Femur (tissue), 1 donor: ENCODE measurements around the gene FTSJ1.
A peak's percentile ranks its signal among the peaks of the same experiment; 100 is the strongest.
"Not testable (repeated sequence)": the region's sequence is repeated elsewhere in the genome, so short reads cannot be mapped to it uniquely, and the experiment has no call there.

Experiments
- DNase-seq: peaks from one replicate; pipeline ENCODE4 v3.0.0-alpha.2; 2017

Gene FTSJ1

DNA sequence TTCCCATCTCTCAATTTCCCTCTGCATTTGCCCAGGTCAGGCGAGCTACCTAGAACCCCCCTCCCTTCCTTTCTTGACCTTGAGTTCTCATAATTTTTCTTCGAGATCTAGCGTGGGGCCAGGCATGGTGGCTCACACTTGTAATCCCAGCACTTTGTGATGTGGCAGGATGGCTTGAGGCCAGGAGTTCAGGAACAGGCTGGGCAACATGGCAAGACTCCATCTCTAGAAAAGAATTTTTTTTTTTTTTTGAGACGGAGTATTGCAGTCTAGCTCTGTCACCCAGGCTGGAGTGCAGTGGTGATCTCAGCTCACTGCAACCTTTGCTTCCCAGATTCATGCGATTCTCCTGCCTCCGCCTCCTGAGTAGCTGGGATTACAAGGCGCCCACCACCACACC lies 28.3 kb downstream of the FTSJ1 start:
- no peak for DNase-seq

DNA sequence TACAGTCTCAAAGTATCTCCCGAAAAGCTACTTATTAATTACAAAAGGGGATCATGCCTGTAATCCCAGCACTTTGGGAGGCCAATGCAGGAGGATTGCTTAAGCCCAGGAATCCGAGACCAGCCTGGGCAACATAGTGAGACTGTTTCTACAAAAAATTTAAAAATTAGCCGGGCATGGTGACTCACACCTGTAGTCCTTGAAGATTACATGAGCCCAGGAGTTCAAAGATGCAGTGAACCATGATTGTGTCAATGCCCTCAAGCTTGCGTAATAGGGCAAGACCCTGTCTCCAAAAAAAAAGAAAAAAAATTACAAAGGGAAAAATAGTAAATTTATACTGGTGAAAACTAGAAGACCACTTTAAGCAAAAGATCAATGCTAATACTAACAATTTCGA lies 29.5 kb downstream of the FTSJ1 start:
- DNase-seq, result no peak

DNA sequence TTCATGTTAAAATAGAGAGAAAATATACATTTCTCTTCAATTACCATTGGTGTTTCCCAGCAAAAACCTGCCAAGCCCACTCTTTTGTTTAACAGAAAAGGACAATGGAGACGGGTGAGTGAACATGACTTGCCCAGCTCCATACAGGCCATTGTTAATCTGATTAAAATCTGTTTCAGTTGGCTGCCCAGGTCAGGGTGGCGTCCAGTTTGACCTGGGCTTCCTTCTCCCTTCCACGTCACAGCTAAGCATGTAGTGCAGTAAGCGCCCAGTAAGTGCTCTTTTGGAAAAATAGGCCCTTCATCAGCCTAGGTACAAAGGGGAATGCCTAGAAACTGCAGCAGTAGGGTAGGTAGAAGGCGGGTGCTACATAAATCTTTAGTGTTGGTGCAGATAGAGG lies 31.2 kb downstream of the FTSJ1 start:
- DNase-seq, result no peak

GRCh38 chrX:48508400-48509244 lies 32.6 kb downstream of the FTSJ1 start, which contains the start of gene PORCN:
Gene PORCN, plus strand, starts transcription at chrX:48508992. Its CDS starts 829 bp downstream, at chrX:48509821.
- peak; percentile 86 for DNase-seq

- DNase-seq, result no peak
These were observed 33.2 kb downstream of the FTSJ1 start for GRCh38 chrX:48509245-48509590.

DNA sequence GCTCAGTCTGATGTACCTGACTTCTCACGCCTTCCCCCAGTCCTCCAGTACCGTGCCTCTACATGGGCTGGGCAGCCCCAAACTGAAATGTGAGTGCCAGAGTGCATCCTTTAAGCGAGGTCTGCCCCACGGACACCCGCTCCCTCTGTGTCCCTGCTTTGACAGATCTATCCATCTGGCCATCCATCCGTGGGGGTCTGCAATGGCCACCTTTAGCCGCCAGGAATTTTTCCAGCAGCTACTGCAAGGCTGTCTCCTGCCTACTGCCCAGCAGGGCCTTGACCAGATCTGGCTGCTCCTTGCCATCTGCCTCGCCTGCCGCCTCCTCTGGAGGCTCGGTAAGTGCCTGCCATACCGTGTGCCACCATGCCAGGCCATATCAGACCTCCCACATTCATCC lies 33.6 kb downstream of the FTSJ1 start:
- no peak for DNase-seq

DNA sequence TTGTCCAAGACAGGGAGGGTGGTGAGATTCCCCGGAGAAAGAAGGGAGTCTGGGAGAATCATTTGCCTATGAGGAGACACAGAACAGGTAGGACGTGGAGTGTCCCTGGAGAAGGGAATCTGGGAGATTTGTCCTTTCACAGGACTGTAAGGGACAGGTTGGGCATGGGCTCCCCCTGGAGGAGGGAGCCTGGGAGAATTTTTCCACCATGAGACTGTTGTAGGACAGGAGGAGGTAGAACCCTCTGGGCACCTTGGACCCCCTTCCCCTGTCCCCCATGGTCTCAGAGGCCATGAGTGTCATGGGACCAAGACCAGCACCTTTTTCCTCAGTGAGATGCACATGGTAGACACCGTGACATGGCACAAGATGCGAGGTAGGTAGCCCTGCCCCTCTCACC lies 35.6 kb downstream of the FTSJ1 start:
- no peak for DNase-seq

DNA sequence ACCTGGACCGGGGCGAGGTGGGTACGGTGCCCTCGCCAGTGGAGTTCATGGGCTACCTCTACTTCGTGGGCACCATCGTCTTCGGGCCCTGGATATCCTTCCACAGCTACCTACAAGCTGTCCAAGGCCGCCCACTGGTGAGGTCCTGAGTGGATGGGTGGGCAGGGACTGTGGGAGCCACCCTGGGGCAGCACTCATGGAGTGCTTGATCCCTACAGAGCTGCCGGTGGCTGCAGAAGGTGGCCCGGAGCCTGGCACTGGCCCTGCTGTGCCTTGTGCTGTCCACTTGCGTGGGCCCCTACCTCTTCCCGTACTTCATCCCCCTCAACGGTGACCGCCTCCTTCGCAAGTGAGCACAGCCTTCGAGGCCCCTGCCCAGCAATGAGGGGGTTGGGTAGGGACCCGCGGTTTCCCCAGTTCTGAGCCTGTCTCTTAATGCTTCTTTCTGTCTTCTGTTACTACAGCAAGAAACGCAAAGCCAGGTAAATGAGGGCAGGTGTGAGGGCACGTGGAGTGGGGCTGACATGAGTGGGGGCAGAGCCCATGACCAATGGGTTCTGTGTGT lies 36.5 kb downstream of the FTSJ1 start:
- no peak for DNase-seq

DNA sequence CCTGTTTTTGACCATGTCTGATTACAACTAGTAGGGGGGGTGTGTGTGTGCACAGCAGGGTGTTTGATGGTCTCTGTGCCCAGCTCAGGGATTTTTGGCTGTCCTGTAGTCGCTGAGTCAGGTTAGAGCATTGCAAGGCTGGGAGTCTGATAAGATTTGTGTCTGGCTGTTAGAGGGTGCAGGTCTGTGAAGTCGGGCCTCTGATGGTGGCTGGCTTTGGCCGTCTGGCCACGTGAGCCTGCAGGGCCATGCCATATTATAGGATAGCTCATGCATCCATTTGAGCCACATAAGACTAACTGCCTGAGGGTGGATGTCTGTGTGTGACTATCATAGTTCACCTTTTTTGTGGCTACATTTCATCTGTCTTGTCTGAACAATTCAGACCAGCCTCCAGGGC lies 37.7 kb downstream of the FTSJ1 start:
- DNase-seq, result no peak

DNA sequence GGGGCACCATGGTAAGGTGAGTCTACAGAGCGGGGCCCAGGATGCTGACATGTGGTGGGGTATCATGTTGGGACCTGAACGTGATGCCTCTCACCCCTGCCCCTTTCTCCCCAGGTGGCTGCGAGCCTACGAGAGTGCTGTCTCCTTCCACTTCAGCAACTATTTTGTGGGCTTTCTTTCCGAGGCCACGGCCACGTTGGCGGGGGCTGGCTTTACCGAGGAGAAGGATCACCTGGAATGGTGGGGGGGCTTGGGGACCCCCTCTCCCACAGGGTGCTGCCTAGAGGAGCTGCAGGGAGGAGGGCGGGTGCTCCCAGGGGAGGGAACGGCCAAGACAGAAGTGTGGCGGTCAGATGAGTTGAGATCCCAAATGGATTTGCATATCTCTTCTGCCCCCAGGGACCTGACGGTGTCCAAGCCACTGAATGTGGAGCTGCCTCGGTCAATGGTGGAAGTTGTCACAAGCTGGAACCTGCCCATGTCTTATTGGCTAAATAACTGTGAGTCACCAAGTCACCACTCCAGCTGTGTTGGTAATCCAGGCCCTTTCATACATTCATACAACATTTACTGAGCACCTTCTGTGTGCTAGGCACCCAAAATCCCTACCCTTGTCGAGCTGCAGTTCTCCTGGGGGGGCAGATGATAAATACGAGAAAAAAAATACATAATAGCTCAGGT lies 38.3 kb downstream of the FTSJ1 start:
- no peak for DNase-seq

GRCh38 chrX:48514868-48515460 lies 39.0 kb downstream of the FTSJ1 start:
- DNase-seq, result no peak

GRCh38 chrX:48515842-48516241 lies 39.8 kb downstream of the FTSJ1 start:
- no peak for DNase-seq

- DNase-seq, result no peak
These were observed 40.3 kb downstream of the FTSJ1 start for GRCh38 chrX:48516285-48516684.

- no peak for DNase-seq
These were observed 41.0 kb downstream of the FTSJ1 start for GRCh38 chrX:48516987-48517386.

GRCh38 chrX:48519481-48519880 lies 43.5 kb downstream of the FTSJ1 start:
- not testable (repeated sequence) for DNase-seq

- no peak for DNase-seq
These were observed 44.5 kb downstream of the FTSJ1 start for GRCh38 chrX:48520455-48520854.

DNA sequence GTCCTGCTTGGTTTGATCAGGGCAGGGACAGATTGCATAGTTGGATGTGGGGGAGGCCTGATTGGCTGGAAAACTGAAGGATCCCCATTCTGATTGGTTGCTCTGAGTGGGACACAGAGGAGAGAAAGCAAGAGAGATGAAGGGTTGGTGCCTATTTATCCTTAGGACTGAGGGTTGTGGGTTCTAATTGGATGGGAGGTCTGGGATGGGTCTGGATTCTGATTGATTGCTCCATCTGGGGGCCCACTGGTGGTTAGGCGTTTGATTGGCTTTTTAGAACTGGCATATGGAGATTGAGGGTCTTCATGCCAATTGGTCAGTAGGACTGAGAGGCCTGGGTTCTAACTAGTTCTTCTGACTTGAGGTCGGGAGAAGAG lies 45.0 kb downstream of the FTSJ1 start:
- no peak for DNase-seq

DNA sequence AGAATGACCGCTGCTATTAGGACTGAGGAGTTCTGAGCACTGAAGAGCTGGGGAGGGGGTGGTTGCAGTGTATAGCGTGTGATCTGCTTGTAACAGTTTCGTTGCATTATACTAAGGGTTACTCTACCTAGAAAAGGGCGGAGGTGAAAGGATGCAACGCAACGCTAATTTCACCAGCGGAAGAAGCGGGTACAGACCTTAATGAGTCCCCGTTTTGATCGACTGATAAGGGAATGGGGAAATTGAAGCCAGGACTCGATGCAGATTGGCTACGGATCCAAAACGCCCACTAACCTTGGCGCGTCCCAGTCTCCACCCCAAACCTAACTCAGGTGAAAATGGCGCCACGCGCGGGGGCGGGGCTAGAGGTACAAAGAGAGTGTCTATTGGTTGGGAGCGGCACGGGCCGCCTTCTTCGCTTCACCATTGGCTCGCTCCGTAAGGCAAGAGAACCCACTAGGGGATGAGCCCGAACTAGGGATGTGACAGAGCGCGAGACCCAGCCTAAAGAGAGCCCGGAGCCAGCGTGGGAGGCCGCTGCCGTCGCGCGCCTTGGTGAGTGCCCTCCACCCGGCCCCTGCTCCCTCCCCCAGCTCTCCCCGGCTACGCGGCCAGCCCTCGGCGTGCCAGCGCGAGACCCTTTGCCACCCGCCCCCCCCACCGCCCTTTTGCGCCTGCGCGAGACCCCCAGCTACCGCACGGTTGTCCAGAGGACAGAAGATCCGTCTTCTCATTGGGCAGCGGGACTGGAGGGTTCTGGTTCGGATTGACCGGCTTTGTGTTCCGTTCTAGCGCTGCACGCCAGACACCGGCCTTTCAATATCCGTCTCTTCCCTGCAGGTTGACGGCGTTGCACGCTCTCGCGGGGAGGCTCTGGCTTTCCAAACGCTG lies 45.6 kb downstream of the FTSJ1 start, which contains the start of gene EBP:
EBP (plus strand) TSS at position 456 of the 891 bp plus-strand sequence. CDS start 1,964 bp downstream, outside the sequence.
- DNase-seq, result peak; percentile 92

DNA sequence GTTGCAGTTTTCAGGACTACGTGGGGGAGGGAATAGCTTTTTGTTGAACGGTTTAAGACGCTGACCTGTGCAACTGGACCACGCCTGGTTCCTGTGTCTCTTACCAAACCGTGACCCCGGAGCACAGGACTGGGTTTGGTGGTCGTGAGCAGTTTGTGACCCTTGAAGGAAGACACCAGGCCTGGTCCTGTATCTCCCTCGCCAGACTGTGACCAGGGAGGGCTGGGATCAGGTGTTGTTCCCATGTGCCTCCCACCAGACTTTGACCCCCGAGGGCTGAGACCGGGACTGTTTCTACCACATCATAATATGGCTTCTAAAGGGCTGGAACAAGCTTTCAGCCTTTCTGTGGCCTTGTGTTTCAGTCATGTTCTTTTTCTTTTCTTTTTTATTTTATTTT lies 46.3 kb downstream of the FTSJ1 start:
- DNase-seq, result no peak

- DNase-seq, result no peak
These were observed 47.7 kb downstream of the FTSJ1 start for GRCh38 chrX:48523682-48524081.

GRCh38 chrX:48525853-48526252 lies 49.9 kb downstream of the FTSJ1 start:
- DNase-seq, result not testable (repeated sequence)

- no peak for DNase-seq
These were observed 54.7 kb downstream of the FTSJ1 start for GRCh38 chrX:48530736-48531135.
